Measurements from ENCODE around the gene ABCD1. TPM values are rescaled to one million over a fixed set of nuclear protein-coding genes. Genes with fewer than 3 reads are reported as not detected.
"Not testable (repeated sequence)": the region's sequence is repeated elsewhere in the genome, so short reads cannot be mapped to it uniquely, and the experiment has no call there.

Gene ABCD1
- polyA plus RNA-seq, 12 donors: 5.7 to 14.0 (median 8.6) TPM; not detected in 1

DNA sequence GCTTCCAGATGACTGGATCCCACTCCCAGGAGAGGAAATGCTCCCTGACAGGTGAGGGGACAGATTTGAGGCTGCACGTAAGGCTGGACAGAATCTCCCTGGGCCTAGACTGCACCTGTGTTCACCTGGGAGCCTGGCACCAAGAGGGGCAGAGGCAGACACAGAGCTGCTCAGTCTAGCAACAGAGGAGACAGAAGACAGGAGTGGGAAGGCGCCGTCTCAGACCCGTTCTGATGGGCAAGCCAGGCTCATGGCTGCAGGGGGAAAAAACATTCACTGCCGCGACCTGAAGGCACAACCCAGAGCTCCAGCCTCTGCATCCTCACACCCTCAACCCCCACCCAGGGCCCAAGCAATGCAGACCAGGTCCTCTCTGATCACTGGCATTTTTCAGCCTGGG lies 17.2 kb upstream of the ABCD1 start:
- no peak for DNase-seq

DNA sequence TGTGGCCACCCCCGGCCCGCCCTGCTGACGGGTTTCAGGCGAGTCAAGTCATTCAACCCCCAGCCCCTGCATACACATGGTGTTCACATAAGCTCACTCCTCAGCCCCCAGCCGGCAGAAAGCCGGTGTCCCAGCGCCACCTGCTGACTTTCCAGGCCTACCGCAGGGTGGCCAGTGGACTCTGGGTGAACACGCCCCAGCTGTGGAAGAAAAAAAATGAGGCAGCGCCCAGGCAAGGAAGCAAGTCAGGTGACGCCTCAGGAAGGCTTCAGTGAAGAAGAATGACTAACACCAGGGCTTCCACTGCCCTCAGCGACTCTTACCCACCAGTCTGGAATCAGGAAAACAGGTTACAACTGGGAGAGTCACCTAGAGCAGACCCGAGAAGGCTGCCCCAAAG lies 16.2 kb upstream of the ABCD1 start:
- DNase-seq: peak; percentile 61

DNA sequence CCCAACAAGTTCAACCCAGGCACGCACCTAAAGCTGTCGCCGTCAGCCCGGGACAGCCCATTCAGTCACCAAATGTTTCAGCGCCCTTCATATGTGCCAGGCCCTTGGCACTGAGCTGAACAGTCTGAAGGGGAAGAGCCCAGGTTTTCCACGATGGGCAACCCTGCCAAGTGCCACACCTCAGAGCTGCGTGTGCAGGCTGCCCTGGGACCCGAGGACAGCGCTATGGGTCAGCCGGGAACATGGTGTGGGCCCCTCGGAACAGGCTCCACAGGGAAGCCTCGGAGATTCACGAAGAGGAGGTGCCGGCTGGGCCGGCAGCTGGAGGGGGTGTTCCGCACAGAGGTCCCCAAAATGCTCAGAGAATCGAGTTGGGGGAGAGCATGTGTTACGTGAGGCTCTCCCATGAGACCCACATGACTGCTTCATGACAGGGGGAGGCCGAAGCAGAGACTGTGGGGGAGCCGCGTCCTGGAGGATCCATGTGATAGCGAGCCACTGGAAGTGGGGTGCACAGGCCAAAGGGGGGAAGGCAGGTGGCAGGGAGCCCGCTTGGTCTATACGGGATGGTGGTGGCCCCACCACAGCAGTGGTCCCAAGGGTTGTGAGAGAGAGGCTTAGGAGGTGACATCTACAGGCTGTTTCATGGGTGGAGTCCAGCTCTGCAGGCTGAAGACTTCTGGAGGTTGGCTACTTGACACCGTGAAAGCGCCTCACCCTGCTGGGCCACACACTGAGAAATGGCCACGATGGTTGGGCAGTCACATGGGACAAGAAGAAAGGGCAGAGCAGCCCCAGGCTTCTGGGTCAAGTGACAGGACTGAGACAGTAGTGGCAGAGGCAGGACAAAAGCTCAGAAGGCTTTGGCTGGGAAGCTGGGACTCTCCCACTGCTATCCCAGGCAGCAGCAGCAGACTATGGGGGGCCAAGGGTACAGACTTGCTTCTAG lies 14.7 kb upstream of the ABCD1 start:
- no peak for DNase-seq

DNA sequence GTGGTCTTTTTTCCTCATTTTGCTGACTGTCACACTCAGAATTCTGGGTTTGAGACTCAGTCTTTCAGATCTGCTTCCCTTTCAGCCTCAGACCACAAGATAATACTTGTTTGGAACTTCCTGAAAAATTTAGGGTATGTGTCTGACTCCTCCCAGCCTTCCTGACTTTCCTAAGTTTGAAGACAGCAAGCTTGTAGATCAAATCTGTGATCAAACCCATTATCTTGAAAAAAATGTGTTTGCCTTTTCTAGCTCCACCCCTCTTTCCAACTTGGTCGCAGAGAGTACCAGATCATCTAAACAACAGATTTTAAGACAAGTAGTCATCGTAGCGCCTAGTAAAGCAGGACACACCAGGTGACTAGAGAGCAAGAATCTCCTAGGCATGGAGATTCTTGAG lies 10.4 kb upstream of the ABCD1 start:
- no peak for DNase-seq

DNA sequence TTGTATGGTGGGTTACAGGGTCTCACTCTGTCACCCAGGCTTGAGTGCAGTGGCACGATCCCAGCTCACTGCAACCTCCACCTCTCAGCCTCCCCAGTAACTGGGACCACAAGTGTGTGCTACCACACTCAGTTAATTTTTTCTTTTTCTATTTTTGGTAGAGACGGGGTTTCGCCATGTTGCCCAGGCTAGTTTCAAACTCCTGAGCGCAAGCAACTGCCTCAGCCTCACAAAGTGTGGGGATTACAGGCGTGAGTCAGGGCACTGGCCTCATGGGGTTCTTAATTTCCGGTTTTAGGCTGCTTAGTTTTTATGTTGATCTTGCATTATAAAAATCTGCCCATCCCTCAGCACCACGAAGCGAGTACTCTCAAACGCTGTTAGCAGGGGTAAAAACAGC lies 7.2 kb upstream of the ABCD1 start:
- no peak for DNase-seq

DNA sequence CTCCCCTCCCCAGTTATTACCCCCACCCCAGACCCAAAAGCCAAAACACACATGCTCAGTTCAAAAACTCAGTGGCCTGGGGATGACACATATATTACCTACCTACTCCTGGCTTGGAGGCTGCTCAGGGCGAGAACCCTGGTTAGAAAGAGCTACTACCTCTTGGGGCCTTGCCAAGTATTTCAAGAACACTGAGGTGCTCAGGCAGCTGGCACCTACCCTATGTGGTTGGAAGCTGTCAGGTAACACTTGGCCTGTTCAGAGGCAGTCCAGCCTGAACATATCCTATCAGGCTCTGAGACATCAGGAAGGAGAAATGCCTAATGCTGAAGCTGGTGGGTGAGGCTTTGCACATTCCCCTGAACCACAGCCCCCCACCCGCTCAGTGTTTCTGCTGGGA lies 5.4 kb upstream of the ABCD1 start:
- DNase-seq: no peak

DNA sequence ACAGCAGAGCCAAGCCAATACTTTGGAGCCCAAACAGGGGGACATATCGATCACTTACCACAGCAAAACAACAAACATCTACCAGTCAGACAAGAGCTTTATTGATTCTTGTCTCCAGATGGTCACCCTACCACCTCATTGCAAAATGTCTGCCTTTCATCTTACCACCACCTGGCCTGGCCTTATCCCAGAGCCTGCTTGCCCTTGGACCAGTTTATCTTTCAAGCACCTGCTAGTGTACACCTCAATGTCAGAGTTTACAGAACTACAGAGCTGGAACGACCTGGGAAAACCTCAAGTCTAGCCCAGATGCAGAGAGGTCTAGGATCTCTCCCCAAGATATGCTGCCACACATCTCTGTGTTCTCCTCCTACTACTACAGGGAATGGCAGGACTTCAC lies 5.0 kb upstream of the ABCD1 start:
- no peak for DNase-seq

DNA sequence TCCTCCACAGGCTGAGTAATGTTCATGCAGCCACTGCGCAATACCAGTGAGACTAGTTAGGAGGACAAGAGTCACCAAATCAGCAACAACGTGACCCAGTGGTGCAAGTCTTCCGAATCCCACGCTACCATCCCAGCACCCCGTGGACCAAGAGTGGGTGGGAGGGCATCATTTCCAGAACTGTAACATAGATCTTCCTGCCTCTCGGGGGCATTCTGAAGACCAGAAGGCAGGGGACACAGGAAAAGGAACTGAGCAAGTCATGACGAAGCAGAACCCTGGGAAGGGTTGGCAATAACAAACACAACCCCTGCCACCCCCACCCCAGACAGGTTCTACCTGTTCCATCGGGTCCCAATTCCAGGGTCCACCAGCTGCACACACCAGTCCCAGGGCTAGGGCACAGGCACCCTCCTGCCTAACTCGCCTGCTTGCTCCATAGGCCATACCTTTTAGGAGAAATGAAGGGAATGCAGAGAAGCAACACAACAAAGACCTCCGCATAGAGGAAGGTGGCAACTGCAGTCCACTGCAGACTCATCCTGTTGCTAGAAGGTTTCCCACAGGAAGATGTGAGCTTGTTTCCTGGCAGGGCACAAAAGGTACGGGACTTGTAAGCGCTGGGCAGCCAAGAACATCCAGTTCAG lies 1.8 kb upstream of the ABCD1 start:
- DNase-seq: no peak

DNA sequence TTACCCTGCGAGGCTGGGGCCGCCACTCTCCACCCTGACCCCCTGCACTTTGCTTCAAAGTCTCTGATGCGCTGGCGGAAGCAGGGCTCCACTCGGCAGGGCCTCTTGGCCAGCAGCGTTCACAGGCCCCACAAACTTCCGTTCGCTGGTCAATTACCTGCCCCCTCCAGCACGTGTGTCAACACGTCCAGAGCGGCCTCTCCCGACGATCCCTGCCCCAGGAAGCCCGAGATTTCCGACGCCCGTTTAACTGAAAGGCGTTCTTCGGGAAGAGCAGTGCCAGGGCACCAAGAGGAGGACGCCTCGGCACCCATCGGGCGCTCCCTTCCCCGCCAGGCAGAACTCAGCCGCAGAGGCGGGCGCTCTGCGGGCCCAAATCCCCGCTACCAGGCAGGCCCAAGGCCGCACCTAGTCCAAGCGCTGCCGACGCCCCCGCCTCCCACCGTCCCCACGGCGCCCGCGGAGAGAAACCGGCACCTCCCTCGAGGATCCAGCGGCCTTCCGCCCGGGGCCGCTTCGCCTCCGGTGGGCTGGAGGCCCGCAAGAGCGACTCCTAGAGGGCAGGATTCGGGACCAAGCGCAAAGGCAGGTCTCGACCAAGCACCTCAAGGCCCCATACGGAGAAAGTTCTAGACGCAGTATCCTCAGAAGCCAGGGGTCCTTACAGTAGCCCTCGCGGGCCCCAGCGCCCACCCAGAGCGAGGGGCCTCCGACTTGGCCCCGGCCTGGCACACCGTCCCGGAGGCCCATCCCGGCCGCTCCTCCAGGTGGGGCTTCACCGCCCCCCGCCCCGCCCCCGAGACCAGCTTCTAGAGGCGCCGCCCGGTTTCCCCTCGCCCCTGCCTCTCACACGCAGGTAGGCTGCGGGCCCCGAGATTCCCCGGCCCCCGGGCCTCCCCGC lies 1.1 kb upstream of the ABCD1 start:
- DNase-seq: no peak

DNA sequence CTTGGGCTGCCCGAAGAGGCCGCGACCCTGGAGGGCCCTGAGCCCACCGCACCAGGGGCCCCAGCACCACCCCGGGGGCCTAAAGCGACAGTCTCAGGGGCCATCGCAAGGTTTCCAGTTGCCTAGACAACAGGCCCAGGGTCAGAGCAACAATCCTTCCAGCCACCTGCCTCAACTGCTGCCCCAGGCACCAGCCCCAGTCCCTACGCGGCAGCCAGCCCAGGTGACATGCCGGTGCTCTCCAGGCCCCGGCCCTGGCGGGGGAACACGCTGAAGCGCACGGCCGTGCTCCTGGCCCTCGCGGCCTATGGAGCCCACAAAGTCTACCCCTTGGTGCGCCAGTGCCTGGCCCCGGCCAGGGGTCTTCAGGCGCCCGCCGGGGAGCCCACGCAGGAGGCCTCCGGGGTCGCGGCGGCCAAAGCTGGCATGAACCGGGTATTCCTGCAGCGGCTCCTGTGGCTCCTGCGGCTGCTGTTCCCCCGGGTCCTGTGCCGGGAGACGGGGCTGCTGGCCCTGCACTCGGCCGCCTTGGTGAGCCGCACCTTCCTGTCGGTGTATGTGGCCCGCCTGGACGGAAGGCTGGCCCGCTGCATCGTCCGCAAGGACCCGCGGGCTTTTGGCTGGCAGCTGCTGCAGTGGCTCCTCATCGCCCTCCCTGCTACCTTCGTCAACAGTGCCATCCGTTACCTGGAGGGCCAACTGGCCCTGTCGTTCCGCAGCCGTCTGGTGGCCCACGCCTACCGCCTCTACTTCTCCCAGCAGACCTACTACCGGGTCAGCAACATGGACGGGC lies 579 bp downstream of the ABCD1 start:
- DNase-seq: no peak

DNA sequence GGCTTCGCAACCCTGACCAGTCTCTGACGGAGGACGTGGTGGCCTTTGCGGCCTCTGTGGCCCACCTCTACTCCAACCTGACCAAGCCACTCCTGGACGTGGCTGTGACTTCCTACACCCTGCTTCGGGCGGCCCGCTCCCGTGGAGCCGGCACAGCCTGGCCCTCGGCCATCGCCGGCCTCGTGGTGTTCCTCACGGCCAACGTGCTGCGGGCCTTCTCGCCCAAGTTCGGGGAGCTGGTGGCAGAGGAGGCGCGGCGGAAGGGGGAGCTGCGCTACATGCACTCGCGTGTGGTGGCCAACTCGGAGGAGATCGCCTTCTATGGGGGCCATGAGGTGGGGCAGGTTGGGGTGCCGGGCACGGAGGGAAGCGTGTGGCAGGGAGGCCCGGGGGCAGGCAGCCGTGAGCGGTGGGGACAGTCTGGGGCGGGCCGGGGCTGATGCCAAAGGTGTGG lies 1.2 kb downstream of the ABCD1 start:
- no peak for DNase-seq

DNA sequence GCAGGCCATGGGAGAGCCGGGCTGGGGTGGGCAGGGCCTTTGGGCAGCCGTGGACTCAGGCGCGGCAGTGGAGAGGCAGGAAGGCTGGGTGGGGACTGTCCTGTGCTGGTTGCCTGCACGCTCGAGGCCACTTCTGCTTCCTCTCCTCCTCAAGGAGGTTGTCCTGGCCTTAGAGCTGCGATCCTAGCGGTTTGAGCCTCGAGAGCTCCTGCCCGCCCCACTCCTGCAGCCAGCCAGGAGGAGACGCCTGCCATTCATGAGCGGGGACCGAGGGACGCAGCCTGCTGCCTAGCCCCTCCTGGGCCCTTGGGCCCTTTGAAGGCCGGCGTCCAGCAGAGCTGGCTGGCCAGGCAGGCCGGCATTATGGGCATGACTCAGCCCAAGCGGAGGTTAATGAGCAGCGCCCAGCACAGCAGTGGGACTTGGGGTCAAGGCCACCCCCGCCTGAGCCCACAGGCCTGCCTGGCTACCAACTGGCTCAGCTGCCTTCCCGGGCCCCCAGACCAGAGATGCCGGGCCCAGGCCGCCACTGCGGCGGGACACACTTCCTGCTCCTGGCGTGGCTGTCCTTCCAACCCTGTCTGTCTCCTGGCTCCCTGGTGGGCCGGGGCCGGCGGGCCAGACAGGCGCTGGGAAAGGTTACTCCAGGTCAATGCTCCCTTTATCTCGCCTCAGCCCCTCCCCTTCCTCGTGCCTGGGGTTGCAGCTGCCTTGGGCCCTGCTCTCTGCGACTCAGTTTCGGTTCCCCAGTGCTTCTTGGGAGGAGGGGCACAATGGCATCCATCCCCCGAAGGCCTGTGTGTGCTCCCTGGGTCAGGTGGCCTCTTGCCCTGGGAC lies 1.8 kb downstream of the ABCD1 start:
- peak; percentile 41 for DNase-seq

DNA sequence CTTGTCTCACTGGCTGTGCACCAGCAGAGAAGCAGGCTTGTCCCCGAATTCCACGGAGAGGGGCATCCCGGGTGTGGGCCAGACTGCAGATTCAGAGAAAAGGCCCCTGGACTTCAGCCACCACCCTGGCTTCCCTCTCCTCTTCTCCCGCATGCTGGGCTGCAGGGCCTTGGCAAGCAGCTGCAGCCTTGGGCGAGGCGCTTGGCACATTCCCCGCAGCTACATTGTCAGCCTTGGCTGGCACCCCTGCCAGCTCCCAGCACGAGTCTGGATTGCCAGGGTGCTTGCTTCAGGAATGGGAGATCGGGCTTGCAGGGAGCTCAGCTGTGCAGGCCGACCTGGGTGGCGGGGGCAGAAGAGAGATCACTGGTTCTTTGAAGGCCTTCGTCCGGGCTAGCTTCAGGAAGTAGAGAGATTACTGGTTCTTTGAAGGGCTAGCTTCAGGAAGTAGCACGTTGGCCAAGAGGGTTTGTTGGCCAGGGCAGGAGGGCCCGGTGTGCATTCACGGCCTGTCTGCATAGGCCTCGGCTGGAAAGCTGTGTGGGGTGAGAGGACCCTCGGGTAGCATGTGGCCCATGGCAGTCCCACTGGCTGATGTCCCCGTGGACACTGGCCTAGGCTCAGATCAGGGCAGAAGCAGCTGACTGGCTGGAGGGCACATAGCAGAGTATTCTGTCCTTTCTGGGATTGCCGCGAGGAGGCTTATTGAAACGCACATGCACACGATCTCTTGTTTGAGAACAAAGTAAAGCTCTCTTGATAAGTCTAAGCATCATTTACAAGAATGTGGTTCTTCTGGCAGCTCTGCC lies 2.7 kb downstream of the ABCD1 start:
- no peak for DNase-seq

DNA sequence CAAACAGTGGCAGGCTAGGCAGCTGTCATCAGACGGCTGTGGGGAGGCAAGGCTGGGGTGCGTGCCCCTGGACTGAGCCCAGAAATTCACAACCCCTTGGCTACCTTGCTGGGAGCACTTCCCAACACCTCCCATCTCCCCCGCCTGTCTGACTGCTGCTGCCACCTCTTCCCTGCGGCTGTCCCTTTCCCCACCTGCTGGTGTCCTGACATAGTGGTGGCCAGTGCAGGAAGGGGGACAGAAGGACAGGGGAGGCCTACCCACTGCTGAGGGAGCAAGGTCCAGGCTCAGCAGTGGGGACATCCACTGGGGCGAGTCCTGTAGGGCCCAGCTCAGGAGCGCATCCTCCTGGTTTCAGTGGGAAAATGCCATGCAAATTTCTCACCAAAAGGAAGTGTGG lies 3.4 kb downstream of the ABCD1 start:
- no peak for DNase-seq

DNA sequence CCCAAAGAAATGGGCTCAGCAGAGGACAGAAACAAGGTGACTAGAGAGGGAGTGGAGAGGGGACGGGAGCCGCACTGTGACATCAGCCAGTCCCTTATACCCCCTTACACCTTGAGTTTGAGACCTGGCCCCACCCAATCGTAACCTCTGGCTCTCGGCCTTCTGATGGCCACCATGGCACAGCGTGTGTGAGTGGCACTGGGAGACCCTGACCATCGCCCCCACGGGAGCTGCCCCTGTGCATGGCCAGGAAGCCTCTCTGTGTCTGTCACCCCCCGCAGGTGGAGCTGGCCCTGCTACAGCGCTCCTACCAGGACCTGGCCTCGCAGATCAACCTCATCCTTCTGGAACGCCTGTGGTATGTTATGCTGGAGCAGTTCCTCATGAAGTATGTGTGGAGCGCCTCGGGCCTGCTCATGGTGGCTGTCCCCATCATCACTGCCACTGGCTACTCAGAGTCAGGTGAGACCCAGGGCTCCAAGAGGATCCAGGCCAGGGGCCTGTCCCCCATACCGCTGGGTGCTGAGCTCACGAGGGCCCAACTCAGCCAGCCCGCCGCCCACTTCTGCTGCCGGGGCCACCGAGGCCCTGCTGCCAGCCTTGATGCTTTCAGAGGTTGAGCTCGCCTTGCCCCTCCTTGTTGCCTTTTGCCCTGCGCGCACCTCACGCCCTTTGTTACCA lies 4.4 kb downstream of the ABCD1 start:
- no peak for DNase-seq

DNA sequence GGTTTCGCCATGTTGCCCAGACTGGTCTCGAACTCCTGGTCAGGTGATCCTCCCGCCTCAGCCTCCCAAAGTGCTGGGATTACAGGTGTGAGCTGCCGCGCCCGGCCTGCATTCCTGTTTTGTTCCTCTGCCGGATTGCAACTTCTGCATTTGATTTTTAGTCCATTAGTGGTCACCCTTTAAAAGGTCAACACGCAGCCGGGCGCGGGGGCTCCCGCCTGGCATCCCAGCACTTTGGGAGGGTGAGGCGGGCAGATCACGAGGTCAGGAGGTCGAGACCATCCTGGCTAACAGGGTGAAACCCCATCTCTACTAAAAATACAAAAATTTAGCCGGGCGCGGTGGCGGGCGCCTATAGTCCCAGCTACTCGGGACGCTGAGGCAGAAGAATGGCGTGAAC lies 5.5 kb downstream of the ABCD1 start:
- not testable (repeated sequence) for DNase-seq

DNA sequence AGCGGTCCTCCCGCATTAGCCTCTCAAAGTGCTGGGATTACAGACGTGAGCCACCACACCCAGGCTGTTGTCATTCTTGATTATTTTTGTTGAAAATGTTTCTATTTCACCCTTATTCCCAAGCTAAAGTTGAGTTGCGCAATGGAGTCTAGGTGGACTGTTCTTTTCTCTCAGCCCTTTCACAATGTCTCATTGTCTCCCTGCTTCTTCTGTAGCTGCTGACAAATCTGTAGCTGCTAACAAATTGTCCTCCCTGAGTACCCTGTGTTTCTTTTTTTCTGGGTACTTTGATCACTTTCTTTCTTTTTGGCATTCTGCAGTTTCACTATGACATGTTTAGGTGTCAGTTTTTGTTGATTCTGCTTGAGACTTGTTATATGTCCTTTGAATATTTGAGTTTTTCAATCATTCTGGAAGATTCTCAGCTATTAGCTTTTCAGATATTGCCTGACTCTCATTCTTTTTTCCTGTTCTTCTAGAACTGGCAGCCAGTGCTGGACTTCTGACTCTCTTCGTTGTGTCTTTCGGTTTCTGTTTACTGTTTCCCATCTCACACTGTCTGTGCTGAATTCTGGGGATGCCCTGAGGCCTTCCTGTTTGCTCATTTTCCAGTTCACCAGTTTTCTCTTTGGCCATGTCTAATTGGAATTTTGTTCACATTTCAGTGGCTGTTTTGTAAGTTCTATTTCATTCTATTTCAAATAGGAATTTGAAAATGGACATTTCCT lies 6.6 kb downstream of the ABCD1 start:
- DNase-seq: no peak

DNA sequence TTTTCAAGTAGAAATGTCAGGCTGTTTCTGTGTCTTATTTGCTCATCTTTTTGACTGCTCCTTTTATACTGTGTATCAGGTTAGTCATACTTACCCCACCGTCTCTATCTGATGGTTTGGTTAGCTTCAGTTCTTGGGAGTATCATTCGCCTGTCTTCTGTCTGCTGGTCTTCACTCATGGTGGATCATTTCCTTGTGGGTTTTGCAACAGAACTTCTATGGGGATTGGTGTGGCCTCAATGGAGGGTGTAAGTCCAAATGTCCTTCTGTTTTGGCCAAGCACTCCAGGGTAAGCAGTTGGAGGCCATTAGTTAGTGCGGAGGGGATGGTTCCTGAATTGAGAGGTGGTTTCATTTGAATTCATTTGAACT lies 7.2 kb downstream of the ABCD1 start:
- DNase-seq: no peak
